RCC 7860 (cell line): ENCODE data around the gene ELMOD3.
"Not testable (repeated sequence)": the region's sequence is repeated elsewhere in the genome, so short reads cannot be mapped to it uniquely, and the experiment has no call there.

Experiments
- DNase-seq: peaks from one replicate; pipeline ENCODE4 v3.0.0-alpha.2; 2015; ENCODE audit warnings: low spot score
- FAIRE-seq: peaks from 2 replicates; lab custom pipeline; 2012; peaks lifted over from hg19 to GRCh38; lab: Jason Lieb, UNC

ELMOD3 gene

DNA sequence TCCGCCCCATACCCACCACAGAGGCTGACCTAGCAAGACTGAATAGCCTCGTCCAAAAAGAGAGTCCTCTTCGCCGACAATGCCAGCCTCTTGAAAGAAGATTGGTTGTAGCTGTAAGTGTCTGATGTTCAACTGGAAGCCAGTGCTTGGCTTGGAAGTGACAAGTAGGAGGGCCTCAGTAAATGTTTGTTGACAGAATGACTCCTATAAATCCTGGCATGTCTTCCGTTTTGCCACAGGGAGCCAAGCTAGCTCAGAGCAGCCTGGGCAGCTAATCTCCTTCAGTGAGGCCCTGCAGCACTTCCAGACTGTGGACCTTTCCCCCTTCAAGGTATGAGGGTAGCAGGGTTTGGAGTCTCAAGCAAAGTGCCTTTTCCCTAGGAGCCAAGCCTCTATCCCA lies 14.9 kb downstream of the ELMOD3 start:
- FAIRE-seq (no peak), DNase-seq (no peak)

DNA sequence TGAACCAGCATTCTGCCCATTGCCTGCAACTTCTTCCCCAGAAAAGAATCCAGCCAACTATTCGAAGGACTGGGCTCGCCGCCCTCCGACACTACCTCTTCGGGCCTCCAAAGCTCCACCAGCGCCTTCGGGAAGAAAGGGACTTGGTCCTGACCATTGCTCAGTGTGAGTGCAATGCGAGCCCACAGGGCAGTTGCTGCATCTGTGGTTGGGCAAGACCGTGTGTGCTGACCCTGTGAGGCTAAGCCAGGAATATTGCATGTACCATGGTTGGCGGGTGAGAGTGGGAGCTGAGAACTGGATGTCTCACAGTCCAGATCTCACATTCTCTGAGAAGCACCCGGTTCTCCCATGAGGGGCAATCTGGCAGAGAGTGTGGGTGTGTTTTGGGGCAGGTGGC lies 16.5 kb downstream of the ELMOD3 start:
- no peak for DNase-seq
- no peak for FAIRE-seq

DNA sequence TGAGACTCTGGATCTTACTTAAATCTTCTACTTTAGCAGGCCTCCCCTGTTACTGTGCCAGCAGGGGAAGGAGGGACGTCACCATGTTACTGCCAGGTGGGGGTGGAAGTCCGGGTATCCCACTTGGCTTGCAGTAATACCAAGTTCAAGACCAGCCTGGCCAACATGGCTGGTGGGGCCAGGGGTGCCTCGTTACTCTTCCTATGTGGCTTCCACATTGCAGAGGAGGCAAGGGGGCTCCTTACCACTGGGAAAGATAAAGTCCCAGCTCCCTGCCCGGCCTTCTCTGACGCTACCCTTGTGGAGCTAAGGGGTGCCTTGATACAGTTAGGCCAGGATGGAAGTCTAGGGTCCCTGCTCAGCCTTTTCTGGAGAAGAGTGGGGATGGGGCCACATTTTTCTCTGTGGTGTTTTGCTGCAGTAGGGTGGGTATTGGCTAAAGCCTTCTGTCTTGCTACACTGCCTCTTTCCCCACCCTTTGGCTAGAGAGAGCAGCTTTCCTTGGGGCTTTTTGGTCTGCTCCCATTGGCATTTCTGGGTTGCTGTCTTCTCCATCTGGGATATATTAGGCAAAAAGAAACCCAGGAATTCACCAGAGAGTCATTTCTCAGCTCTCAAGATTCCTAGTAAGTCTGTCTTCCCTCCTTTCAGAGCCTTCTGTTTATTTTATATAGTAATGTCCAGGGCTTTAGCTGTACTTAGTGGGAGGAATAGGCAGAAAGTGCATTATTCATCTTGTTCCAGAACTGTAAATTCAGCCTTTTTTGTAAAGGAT lies 21.9 kb downstream of the ELMOD3 start:
- FAIRE-seq (no peak), DNase-seq (no peak)

DNA sequence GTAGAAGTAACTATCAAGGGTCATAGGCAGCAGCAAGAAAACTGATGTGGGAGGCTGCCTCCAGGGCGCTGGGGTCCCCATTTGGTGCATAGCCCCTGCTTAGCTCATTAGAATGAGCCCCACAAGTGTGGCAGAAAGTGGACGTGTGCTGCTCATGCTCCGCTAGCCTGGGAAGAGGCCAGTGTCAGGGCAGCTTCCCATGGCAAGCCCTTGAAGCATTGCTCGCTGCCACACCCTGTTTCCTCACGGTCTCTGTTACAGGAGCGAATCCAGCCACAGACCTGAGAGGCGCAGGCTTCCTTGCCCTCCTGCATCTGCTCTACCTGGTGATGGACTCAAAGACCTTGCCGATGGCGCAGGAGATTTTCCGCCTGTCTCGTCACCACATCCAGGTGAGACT lies 22.5 kb downstream of the ELMOD3 start:
- DNase-seq, result no peak
- FAIRE-seq, result no peak

DNA sequence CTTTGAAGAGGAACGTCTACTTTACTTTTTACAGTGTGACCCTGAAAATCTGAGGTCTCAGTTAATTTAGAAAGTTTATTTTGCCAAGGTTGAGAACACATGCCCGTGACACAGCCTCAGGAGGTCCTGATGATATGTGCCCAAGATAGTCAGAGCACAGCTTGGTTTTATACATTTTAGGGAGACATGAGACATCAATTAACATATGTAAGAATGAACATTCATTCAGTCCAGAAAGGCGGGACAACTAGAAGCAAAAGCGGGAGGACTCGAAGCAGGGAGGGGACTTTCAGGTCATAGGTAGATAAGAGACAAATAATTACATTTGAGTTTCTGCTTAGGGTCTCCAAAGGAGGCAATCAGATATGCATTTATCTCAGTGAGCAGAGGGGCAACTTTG lies 23.7 kb downstream of the ELMOD3 start:
- no peak for FAIRE-seq
- no peak for DNase-seq

DNA sequence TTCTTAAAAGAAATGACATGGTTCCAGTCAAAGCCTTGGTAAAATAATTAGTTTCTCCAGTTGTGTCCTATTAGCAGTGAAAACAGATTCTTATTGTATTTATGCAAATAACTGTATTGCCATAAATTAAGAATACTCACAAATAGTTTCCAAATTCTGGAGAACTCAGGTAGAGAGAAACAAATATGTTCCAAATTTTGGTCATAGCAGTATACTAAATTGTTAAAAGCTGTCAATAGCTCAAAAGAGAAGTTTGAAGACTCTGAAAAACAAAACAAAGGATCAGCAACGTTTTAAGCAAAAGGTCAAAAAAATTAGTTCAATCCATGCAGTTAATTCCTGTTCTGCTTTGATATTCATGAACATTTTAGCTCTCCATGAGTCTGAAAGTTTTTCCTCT lies 25.5 kb downstream of the ELMOD3 start:
- DNase-seq, result no peak
- no peak for FAIRE-seq

DNA sequence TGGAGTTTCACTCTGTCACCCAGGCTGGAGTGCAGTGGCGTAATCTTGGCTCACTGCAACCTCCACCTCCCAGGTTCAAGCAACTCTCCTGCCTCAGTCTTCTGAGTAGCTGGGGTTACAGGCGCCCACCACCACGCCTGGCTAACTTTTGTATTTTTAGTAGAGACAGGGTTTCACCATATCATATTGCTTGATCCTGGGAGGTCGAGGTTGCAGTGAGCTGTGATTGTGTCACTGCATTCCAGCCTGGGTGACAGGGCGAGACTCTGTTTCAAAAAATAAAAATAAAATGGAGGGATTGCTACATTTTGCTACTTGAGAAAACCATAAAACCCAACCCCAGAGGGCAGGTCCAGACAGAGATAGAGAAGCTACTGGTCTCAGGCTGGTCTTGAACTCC lies 28.6 kb downstream of the ELMOD3 start:
- FAIRE-seq, DNase-seq: not testable (repeated sequence)

DNA sequence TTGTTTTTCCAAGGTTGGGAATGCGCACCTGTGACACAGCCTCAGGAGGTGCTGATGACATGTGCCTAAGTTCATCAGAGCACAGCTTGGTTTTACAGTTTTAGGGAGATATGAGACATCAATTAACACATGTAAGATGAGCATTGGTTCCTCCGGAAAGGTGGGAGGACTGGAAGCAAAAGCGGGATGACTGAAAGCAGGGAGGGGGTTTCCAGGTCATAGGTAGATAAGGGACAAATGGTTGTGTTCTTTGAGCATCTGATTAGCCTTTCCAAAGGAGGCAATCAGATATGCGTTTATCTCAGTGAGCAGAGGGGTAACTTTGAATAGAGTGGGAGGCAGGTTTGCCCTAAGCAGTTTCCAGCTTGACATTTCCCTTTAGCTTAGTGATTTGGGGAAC lies 29.3 kb downstream of the ELMOD3 start:
- FAIRE-seq, result no peak
- DNase-seq, result no peak

DNA sequence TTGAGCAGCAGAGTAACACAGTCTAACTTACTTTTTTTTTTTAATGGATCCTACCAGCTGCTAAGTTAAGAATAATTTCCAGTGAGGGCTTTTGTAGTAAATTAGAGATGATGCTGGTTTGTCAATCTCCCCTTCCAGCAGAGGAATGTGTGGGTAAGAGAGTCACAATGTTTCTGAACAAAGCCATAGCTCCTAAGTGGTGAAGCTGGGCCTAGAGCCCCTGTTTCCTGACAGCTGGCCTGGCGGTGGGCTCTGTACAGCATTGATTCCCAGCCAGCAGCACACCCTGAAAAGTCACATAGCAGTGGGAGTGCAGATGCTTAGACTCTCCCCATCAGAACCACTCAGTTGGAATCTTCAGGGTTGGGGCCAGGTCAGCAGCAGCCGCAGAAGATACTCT lies 31.2 kb downstream of the ELMOD3 start:
- DNase-seq (no peak), FAIRE-seq (no peak)

DNA sequence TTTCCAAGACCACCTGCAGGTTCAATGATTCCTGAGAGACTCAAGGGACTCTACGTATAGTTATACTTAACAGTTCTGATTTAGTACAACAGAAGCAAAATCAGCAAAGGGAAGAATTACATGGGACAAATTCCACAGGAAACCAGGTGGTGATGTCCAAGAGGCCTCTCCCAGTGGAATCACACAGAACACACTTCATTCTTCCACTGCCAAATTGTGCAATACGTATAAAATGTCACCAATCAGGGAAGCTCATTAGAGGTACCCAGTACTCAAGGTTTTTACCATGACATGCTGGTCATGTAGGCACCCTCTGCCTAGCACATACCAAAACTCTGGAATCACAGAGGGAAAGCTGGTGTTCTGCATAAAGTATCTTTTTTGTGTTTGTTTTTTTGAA lies 33.2 kb downstream of the ELMOD3 start:
- no peak for FAIRE-seq
- no peak for DNase-seq

DNA sequence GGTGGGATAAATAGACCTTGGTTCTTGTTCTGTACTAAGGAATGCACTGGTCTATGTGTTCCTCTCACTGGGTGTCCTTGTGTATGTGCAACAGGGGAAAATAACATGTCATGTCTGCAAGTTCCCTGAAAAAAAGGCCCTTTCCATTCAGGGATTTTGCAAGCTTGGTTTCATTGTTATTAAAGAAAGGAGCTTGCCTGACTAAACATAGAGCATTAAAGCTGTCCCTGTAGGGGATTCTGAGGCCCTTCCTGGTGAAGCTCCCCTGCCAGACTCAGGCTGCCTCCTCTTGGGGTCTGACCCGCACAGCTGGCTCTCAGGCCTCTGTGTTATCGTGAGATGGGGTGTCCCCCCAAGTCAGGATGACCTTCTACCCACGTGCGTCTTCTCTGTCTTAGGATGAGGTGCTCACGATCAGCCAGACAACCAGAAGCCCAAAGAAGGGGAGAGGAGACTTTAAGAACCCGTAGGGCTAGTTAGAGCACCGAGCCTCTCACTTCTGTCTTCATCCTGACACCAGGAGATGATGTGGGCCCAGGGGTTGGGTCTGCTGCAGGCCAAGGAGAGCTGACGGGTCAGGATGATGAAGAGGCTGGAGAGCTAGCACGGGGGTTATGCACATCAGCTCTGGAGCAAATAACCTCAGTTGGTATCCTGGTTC lies 34.4 kb downstream of the ELMOD3 start:
- FAIRE-seq (no peak), DNase-seq (no peak)

DNA sequence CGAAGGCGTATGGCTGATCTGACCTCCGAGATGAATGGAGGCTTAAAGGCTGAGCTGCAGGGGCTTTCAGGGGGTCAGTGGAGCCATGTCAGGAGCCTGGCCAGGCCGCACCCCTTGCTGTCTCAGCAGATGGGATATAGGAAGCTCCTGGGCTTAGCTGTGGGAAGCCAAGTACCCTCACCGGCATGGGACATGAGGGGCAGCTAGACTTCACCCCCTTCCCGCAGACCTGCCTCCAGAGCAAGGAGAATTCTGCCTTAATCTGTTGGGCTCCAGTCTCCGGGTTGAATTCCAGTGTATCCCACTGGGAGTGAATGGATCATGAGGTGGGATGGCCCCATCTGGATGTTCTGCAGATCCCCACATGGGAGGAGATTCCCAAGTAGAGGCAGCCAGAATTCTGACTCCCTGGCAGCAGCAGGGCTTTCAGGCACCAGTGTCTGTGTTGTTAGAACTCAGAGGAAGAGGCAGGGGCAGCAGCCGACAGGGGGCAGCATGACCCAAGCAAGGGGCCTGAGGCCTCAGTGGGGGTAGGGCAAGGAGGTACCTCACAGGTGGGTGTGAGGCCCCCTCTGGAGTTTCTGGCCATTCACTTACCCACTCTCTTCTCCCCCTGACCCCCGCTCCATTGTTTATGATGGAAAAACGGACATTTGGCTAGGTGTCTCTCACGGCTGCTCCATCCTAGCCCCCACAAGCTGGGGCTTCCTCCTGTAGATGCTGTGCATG lies 36.5 kb downstream of the ELMOD3 start:
- FAIRE-seq (no peak), DNase-seq (no peak)

DNA sequence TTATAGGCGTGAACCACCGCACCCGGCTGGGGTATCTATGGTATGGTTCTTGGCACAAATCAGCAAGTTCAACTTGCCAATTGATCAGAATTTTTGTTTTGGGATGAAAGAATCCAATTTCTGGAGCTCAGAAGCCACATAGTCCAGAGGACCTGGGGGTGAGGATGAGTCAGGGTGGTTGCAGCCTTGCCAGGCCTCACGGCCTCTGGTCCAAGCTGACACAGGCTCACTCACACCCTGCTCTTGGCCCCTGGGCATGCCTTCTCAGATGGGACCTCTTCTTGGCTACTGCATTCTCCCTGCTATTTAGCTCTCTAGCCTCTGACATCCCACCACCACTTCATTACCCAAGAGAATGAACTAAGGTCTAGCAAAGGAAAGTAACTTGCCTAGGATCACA lies 39.3 kb downstream of the ELMOD3 start:
- DNase-seq (no peak), FAIRE-seq (no peak)

DNA sequence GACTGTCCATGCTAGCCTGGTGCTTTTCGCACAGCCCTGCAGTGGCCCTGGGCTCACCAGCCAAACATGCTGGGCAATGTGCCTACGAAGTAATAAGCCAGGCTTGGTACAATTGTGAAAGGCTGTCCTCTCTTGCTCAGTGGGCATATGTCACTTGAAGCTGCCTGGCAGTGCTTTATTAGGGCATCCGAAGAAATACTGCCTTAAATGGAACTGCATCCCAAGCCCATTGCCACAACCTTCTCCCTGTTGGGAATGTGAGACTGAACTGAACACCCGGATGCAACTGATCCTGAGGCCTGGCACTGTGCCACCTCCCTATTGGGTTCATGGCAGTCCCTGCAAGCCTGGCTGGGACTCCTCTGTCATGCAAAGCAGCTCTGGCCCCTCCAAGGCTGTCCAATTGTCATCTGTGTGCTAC lies 39.7 kb downstream of the ELMOD3 start:
- no peak for FAIRE-seq
- no peak for DNase-seq

DNA sequence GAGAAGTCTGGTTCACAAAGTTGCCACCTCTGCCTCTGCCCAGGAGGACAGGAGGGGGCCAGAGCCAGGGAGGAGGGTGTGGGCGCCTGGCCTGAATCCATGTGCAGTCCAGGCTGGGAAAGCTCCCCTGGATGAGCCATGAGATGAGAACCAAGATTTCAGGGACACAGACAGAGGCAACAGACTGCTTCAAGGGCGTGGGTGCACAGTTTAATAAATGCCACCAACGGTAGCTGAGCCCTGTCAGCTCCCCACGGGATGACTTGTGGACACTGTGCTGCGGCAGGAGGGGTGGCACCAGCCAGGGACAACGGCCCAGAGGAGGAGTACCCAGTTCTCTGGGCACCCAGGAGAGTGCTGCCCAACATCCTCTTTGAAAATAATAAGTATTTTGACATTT lies 40.4 kb downstream of the ELMOD3 start:
- FAIRE-seq (no peak), DNase-seq (no peak)

DNA sequence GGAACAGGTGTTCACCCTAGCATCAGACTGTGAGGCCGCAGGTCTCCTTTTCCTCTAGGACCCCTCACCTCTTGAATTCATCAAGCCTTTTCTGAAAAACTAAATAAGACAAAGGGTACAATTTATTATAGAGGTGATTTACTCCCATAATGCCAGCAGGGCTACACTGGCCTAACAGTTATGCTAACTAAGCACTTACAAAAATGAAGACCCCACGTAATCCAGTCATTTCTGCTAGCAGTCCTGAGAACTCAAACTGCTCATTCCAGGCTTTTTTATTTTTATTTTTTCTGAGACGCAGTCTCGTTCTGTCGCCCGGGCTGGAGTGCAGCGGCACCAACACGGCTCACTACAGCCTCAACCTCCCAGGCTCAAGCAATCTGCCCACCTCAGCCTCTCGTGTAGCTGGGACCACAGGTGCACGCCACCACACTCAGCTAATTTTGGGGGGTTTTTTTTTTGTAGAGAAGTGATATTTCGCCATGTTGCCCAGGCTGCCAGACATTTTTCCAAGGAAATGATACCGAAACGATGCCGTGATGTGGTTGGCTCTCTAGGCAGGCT lies 41.4 kb downstream of the ELMOD3 start:
- DNase-seq (no peak), FAIRE-seq (no peak)

DNA sequence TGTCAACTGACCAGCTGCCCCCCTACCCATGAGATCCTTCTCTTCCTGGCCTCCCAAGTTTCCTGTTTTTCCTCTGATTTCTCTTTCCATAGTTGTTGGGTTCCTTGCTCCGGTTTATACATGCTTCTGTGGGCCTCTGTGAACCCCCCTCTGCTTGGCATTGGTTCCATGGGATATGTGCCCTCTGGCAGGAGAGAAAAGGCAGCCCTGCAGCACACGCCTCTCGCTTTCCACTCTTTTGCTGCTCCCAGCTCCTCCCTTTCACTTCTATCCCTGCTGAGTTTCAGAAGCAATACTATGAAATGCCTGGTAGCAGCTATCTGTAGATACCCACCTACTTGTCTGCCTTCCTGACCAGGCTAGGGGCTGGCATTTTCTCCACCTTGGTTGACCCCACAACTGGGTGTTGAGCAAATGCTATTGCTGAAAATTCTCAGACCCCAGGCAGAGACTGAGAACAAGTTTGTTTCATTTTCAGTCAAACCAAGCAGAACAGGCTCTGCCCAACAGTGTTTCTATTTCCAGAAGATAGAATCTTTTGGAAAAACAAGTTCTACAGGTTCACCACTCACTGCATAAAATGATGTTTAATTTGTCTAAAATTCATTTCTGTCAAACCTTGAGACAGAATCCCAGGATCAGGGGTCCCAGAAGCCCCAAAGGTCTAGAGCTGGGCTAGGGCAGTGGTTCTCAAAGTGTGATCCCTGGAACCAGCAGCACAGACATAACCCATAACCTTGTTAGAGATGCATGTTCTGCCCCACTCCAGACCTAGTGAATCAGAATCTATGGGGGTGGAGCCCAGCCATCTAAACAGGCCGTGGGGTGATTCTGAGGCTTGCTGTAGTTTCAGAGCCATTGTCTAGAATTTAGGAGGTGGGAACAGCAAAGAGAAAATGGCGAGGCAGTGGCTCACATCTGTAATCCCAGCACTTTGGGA lies 42.2 kb downstream of the ELMOD3 start:
- FAIRE-seq (no peak), DNase-seq (no peak)

DNA sequence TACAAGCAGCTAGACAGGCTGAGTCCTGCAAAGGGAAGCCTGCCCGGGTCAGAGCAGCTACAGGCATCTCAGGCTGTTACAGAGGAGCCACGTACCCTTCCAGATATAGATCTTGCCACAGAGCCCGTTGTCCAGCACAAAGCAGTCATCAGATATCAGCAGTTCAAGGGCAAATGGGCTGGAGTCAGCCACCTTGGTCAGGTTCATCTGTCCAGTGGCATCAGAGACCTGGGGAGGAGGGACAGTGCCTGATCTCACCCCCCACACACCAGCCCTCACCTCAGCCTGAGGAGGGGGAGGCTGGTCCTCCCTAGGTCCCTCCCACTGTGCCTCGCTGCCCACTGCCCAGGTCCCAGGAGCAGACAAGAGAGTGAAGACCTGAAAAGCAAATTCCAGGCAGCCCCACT lies 43.4 kb downstream of the ELMOD3 start:
- DNase-seq (no peak), FAIRE-seq (no peak)

DNA sequence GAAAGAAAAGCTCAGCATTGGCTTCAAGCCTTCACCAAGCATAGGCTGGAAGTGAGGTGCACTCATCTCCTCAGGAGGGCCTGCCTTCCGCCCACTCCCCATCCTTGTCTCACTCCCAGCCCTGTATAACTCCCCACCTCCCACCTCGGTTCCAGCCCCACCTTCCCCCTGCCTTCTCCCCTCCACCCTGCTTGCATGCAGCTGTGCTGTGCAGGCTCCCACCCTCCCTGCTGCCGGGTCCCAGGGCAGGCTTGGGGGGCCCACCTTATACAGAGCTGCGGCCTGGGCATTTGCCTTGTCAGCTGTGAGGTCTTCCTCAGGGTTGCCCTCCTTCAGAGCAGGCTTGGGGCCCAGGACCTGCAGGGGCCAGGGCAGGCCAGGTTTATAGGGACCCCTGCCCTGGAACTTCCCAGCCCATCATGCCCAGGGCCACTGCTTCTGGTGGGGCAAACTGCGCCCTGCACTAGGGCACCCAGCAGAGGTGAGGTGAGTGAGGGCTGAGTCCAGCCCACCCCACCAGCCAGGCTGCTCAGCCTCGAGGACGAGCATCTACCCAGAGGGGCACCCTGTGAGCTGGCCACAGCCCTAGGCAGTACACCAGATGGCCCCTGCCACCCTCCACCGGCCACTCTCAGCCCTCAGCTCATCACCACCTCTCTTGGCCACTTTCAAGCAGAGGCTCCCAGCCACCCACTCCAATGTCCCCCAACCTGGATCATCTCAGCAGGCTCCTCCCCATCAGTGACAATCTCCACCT lies 44.0 kb downstream of the ELMOD3 start:
- FAIRE-seq (no peak), DNase-seq (no peak)

DNA sequence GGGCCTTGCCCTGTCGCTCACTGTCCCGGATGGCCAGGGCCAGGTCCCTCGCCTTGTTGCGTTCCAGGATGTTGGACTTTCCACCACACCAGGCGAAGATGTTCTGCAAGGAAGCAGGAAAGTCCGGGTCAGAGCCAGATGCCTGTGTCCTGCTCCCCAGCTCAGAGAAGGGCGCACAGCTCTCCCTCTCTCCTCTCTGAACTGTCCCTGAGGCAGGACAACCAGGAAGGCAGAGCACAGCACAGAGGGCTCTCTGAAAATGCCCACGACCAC lies 44.5 kb downstream of the ELMOD3 start:
- FAIRE-seq (no peak), DNase-seq (no peak)
